ENCODE results near the gene HSFX3. TPM values are rescaled to one million over a fixed set of nuclear protein-coding genes. Genes with fewer than 3 reads are reported as not detected.
"Not testable (repeated sequence)": the region's sequence is repeated elsewhere in the genome, so short reads cannot be mapped to it uniquely, and the experiment has no call there.

HSFX3 gene
- total RNA-seq, 1 experiment from 2014 or later, result not detected

DNA sequence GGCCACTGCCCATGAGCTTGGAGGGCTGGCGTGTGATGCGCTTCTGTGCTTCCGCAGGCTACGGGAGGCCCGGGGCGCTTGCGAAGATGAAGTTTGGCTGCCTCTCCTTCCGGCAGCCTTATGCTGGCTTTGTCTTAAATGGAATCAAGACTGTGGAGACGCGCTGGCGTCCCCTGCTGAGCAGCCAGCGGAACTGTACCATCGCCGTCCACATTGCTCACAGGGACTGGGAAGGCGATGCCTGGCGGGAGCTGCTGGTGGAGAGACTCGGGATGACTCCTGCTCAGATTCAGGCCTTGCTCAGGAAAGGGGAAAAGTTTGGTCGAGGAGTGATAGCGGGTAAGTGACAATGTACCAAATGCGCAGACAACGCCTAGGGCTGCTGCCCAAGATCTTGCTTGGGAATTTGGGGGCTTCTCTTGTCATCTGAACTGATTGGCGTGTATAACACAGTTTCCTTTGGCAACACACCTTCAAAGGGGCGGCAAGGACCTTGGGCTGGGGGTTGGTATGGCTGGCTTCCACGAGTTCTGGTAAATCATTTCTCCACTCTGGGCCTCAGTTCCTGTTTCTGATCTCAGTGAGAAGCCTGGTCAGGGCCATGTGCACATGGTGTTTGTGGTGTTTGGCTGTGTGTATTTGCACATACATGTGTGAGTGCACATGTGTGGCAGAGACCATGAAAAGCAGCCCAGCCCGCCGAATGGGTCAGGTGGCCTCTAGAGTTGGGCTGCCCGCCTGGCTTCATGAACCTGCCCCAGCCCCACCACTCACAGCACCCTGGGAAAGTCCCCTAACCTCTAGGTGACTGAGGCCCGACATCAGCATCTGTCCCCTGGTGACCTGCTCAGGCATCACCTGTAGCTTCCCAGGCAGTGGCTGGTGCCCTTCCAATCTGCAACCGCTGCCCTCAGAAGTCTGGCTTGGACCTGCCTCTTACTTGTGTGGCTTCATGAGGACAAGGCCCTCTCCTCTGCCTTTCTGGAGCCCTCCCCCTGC is 3.9 kb downstream of the HSFX3 start:
- TF ChIP-seq, protein P1, sequence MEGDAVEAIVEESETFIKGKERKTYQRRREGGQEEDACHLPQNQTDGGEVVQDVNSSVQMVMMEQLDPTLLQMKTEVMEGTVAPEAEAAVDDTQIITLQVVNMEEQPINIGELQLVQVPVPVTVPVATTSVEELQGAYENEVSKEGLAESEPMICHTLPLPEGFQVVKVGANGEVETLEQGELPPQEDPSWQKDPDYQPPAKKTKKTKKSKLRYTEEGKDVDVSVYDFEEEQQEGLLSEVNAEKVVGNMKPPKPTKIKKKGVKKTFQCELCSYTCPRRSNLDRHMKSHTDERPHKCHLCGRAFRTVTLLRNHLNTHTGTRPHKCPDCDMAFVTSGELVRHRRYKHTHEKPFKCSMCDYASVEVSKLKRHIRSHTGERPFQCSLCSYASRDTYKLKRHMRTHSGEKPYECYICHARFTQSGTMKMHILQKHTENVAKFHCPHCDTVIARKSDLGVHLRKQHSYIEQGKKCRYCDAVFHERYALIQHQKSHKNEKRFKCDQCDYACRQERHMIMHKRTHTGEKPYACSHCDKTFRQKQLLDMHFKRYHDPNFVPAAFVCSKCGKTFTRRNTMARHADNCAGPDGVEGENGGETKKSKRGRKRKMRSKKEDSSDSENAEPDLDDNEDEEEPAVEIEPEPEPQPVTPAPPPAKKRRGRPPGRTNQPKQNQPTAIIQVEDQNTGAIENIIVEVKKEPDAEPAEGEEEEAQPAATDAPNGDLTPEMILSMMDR (conservative IDR thresholded peaks at IDR 0.05; ENCODE audit: low read depth, low read length), result peak; percentile 30
- CTCF ChIA-PET; POLR2A ChIA-PET (ENCODE audit: low non-redundant PET); H3K9me3 ChIP-seq (ENCODE audit: low read depth, low read length, poor library complexity, severe bottlenecking); H3K27me3 ChIP-seq (replicated peaks; ENCODE audit: insufficient read depth, low read depth, low read length, poor library complexity); H3K27ac ChIP-seq (ENCODE audit: low read depth, low read length, poor library complexity, severe bottlenecking); intact Hi-C loops (cut with micrococcal nuclease; ENCODE audit: unreplicated experiment); H3K4me3 ChIP-seq (ENCODE audit: low read depth, low read length, poor library complexity, severe bottlenecking); BruUV-seq (replicated peaks); H3K36me3 ChIP-seq (ENCODE audit: insufficient read depth, low read length, poor library complexity, severe bottlenecking); H3K4me1 ChIP-seq (ENCODE audit: insufficient read depth, low read length, poor library complexity, severe bottlenecking): not testable (repeated sequence)
- peak; percentile 40 for DNase-seq (ENCODE audit: low spot score)

DNA sequence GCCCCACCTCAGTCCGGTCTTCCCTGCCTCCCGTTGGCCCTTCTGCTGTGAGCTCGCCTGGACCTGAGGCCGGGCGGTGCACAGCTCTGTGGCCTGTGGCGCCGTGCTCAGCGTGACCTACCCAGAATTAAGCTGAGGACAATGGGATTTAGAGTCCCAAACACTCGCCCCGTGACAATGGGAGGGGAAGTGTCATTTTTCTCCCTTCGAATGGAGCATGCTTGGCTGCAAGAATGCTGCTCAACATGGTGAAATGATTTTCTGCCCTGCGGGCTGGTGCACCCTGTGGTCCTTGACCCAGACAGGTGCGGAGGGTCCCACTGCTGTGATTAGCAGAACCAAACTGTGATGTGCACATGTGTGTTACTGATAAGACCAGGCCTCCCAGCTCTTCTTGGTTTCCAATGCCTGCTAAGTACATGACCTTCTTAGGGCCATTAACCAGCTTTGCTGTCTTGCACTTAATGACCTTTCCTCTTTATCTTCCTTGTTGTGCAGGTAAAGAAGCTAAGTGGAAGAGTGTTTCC is 8.1 kb downstream of the HSFX3 start:
- POLR2A ChIA-PET (ENCODE audit: low non-redundant PET), result no interaction called here

DNA sequence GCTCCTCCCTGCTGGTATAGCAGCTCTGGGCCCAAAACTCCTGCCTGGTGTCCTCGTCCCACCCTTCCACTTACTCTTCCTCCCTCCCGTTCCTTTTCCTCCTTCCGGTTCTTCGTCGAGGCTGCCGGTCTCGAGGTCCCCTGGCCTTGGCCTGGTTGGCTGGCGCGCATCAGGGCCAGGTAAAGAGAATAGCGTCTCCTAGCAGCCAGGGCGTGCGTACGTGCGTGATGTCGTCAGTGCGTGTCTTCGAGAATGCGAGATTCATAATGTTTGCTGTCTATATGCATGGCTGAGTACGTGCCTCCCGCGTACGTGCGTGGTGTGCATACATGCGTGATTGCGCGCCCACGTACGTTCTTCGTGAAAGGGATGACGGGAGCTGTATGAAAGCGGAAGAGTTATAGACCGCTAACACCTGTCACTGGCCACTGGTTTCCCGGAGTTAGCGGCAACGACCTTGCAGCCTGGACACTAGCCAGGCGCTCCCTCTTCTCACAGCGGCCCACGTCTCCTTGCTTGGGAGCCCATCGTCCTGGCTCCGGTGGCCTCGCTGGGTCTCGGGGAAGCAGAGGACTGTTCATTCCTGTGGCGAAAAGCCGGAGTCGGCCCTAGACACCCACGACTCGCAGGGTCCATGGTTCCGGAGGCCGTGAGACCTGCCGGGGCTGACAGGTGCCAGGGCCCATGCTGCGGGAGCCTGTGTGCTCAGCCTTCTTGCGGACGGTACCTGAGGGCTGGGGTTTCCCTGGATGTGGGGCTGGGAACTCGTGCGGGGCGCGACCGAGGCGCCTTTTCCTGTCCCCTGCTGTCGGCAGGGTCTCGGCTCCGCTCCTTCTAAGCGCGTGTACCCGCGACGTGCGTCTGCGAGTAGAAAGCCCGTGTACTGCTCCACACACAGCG is 8.9 kb downstream of the HSFX3 start, which contains the start of gene EOLA1:
Gene EOLA1, plus strand, starts transcription at position 392 of the 900 bp plus-strand sequence. CDS start 4,619 bp downstream, outside the sequence.
- ChIA-PET CTCF (no interaction called here), POLR2A (ENCODE audit: low non-redundant PET) (interaction anchor here (0.6 kb wide), 1 partner anchor 78 kb away, joined by 11 read pairs; no protein-coding TSS in a partner anchor)
- peak; percentile 95 for DNase-seq (ENCODE audit: low spot score)
- intact Hi-C loops (cut with micrococcal nuclease; ENCODE audit: unreplicated experiment), result no loop called here
- Histone ChIP-seq H3K27ac (ENCODE audit: low read depth, low read length, poor library complexity, severe bottlenecking) (peak within 1 kb of the TSS; percentile 91), H3K4me1 (ENCODE audit: insufficient read depth, low read length, poor library complexity, severe bottlenecking) (no peaks in the 10 kb centered on the region), H3K4me3 (ENCODE audit: low read depth, low read length, poor library complexity, severe bottlenecking) (peak within 1 kb of the TSS; percentile 63), H3K27me3 (replicated peaks; ENCODE audit: insufficient read depth, low read depth, low read length, poor library complexity) (no peaks in the 10 kb centered on the region), H3K9me3 (ENCODE audit: low read depth, low read length, poor library complexity, severe bottlenecking) (no peaks in the 10 kb centered on the region), H3K36me3 (ENCODE audit: insufficient read depth, low read length, poor library complexity, severe bottlenecking) (no peaks in the 10 kb centered on the region)
- no TSS peak for BruUV-seq (replicated peaks)
- TF ChIP-seq, protein P1 (conservative IDR thresholded peaks at IDR 0.05; ENCODE audit: low read depth, low read length), result no peak
- no peak for TF ChIP-seq EZH2 (IDR thresholded peaks at IDR 0.05; ENCODE audit: borderline replicate concordance, low read depth, low read length, poor library complexity, severe bottlenecking)

More for the DNA sequence above, 8.1 kb downstream of the HSFX3 start:
- TF ChIP-seq EZH2 (IDR thresholded peaks at IDR 0.05; ENCODE audit: borderline replicate concordance, low read depth, low read length, poor library complexity, severe bottlenecking), result no peak
- TF ChIP-seq, protein P1 (conservative IDR thresholded peaks at IDR 0.05; ENCODE audit: low read depth, low read length), result no peak
- Histone ChIP-seq H3K4me3 (ENCODE audit: low read depth, low read length, poor library complexity, severe bottlenecking) (peak overlapping the region; percentile 63), H3K27ac (ENCODE audit: low read depth, low read length, poor library complexity, severe bottlenecking) (peak overlapping the region; percentile 91), H3K27me3 (replicated peaks; ENCODE audit: insufficient read depth, low read depth, low read length, poor library complexity) (no peaks in the 10 kb centered on the region), H3K36me3 (ENCODE audit: insufficient read depth, low read length, poor library complexity, severe bottlenecking) (no peaks in the 10 kb centered on the region), H3K4me1 (ENCODE audit: insufficient read depth, low read length, poor library complexity, severe bottlenecking) (no peaks in the 10 kb centered on the region), H3K9me3 (ENCODE audit: low read depth, low read length, poor library complexity, severe bottlenecking) (no peaks in the 10 kb centered on the region)
- no TSS peak for BruUV-seq (replicated peaks)
- CTCF ChIA-PET, result no interaction called here
- intact Hi-C loops (cut with micrococcal nuclease; ENCODE audit: unreplicated experiment), result no loop called here
- no peak for DNase-seq (ENCODE audit: low spot score)
